IPS-11a (cell line): ENCODE measurements around the gene INPP5A.
"Not testable (repeated sequence)": the region's sequence is repeated elsewhere in the genome, so short reads cannot be mapped to it uniquely, and the experiment has no call there.

ENCODE experiments used
- H3K4me3 ChIP-seq: one replicate; pipeline ENCODE4 v1.5.1; 2013; ENCODE audit warnings: low read depth, low read length, control low read depth

The INPP5A gene

DNA sequence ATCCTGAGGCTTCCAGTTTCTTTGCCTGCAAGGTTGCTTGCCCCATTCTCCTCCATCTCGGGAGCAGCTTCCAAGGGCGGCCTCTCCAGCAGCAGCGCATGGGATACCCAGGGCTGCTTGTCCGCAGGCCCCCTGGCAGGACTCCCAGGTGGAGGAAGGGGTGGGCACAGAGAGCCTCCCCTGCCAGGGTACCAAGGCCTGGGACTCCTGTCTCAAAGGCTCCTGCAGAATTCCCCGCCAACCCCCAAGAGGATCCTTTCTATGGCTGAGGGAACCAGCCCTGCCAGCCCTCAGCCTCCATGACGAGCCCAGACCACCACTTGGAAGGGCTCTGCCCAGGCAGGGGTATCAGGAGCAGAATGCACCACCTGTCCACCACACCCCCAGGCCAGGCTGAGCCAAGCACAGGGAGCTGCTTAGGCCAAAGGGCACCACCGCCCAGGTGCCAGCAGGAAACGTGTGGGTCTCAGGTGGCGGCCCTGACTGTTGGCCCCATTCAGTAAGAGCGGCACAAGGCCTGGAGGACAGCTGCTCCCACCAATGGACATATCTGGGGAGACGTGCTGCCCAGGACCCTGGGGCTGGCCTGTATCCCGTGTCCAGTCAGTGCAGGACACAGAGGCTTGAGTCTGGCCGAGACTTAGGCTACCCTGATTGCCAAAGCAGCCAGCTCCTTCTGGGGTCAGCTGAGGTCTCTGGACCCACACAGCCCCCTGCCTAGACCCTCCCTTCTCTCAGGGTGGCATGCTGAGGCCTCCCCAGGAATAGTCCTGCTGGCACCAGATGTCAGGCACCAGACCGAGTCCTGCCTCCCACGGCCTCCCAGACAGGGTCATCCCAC, 33.8 kb upstream of the INPP5A start:
- no peak overlapping the region for H3K4me3 ChIP-seq

GRCh38 chr10:132504501-132505272, 32.9 kb upstream of the INPP5A start:
- no peak overlapping the region for H3K4me3 ChIP-seq

DNA sequence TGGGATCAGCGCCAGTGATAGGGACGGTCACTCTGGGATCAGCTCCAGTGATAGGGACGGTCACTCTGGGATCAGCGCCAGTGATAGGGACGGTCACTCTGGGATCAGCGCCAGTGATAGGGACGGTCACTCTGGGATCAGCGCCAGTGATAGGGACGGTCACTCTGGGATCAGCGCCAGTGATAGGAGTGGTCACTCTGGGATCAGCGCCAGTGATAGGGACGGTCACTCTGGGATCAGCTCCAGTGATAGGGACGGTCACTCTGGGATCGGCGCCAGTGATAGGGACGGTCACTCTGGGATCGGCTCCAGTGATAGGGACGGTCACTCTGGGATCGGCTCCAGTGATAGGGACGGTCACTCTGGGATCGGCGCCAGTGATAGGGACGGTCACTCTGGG, 32.0 kb upstream of the INPP5A start:
- H3K4me3 ChIP-seq: not testable (repeated sequence)

GRCh38 chr10:132506711-132507408, 30.7 kb upstream of the INPP5A start:
- H3K4me3 ChIP-seq: no peak overlapping the region

DNA sequence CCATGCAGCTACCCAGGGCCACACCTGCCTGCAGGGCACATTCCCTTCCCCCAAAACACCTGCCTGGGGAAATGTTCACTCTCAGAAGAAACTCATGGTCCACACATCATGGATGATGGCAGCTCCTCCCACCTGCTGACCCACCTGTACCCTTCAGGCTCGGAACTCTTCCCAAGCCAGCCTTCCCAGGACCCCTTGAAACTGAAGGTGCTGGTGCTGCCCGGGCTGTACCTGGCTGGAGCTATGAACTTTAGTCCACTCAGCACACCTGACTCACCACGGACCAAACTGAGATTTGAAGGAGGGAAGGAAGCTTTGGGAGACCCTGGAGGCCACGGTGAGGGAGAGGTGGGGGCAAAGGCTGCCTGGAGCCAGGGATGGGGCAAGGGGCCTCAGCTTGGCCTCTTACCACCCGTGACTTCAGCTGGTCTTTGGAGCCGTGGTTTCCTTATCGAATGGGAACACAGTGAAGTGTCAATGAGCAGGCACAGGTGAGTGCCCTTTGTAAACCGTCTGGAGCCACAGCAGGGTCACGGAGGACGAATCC, 30.1 kb upstream of the INPP5A start:
- H3K4me3 ChIP-seq: no peak overlapping the region

GRCh38 chr10:132507956-132508490, 29.6 kb upstream of the INPP5A start:
- no peak overlapping the region for H3K4me3 ChIP-seq

DNA sequence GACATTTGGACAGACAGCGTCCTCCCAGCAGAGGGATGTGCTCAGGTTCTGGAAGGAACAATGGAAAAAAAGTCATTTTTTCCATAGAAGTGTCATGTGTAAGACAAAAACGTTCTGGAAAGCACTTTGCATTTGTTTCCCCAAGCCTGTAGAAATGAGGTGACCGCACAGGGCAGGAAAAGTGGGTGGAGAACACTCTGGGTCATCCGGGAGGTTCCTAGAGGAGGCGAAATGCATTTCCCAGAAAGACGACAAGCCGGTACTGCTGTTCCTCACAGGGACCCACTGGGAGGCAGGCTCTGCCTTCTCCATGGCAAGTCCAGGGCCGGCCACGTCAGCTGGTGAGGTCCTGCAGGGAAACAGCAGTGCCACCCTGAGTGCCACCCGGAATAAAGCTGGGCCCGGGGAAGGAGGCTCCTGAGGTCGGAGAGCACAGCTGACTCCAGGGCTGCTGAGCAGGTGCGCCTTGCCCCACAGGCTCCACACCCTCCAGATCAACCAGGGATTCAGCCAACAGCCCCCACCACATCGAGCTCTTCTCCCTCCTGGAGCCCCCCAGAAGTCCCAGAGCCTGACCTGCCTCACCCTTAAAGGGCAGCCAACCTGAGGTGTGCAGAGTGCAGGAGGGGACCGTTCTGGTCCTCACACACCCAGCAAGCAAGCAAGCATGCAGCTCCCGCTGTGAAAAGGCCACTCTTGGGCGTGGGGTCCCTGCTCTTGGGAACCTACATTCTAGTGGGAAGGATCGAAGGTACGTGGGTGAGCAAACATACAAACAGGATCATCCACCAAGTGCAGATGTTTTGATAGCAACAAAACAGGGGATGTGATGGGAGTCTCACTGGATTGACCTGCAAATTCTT, 28.8 kb upstream of the INPP5A start:
- no peak overlapping the region for H3K4me3 ChIP-seq

- no peak overlapping the region for H3K4me3 ChIP-seq
These were observed 27.9 kb upstream of the INPP5A start for GRCh38 chr10:132509506-132510173.

DNA sequence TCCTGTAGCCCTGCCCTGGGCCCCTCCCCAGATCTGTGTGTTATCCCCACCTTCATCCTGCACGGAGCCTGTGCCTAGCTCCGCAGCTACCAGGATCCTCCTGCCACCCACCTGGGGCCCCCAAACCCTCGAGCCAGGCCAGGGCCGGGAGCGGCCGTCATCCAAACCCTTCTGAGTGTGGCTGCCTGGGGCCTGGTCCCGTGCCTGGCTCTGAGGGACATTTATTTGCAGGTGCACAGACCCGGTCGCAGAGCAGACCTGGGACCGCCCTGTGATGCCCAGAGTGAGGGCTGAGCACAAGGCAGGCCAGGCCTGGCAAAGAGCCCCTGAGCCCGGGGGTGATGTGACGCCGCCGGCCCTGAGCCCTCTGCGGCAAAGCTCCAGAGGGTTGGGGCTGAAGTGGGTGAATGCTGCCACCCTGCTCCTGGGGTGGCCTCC, 27.4 kb upstream of the INPP5A start:
- no peak overlapping the region for H3K4me3 ChIP-seq

GRCh38 chr10:132511121-132512051, 26.2 kb upstream of the INPP5A start:
- no peak overlapping the region for H3K4me3 ChIP-seq

DNA sequence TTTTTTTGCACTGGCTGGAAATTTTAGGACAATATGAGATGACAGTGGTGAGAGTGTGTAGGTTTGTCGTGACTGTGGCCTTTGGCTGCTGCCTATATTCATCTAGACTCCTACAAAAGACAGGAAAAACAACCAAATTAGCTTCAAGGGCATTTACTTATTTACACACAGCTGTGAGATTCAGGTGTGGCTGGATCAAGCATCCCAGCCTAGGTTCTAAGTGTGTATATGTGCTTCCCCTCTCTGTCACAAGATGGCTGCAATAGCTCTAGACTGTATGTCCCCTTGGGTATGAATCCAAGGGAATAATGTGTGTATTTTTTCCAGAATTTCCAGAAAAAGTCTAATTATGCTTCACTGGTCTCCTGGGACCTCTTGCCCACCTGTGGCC, 25.5 kb upstream of the INPP5A start:
- no peak overlapping the region for H3K4me3 ChIP-seq

GRCh38 chr10:132512693-132513345, 24.8 kb upstream of the INPP5A start:
- H3K4me3 ChIP-seq: no peak overlapping the region

DNA sequence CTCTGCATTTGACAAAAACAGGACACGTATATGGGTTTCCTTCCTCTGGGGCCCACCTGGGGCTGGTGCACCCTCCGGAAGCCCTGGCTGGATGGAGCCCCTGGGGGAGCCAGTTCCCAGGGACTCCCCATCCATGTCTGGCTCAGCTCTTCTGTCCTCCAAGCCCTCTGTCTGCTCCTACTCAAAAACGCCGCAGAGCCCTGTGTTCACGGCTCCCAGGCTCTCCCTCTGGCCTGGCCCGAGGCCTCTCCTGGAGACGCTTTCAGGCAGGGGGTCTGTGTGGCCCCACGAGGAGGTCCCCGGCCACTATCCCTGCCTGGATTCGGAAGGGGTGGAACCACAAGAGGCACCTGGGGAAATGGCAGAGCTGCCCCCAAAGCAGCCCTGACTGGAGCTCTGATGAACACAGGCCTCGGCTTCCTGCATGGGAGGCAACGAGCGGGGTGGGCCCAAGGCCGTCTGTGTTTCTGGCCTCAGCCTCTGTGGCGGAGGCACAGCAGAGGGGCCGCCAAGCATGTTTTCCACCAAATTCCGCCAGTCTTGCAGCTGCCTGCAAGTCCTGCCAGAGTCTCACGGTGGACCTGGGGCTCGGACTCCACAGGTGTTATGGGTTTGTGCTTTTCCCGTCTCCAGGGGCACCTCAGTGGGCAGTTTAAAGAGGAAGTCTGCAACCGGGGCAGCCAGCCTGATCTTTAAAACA, 22.6 kb upstream of the INPP5A start:
- no peak overlapping the region for H3K4me3 ChIP-seq

DNA sequence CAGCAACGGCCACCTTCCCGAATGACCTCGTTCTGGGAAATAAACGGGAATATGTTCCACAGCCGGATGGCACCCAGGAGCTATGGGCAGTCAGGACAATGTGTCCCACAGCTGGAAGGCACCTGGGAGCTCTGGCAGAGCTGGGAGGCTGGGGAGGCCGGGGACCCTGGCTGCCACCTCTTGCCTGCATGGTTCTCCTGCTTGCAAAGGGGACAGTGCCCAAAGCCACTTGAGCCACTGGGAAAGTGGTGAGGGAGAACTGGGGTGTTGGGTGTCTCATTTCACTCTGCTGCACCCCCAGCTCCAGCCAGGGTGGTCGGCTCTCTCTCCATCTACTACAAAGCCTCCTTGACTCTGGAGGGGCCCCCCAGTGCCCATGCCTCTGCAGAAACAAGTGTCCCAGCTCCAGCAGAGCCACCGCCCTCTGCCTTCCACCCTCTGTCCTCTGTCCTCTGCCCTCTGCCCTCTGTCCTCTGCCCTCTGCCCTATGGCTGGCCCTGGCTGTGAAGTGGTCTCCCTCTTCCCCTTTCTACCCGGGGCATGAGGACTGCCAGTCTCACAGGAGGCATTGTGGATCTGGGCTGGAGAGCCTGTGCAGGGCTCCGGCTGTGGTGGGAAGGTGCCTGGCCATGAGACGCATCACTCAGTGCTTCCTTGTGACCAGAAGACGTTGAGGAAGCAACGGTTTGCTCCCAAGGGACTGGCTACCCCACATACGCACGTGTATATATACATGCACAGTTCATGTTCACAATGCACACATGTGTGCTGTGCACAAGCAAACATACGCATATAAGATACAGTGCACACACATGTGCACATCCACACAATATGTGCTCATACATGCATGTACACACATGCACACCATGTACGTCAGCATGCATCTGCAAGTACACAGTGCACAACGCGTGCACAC, 21.5 kb upstream of the INPP5A start:
- no peak overlapping the region for H3K4me3 ChIP-seq

DNA sequence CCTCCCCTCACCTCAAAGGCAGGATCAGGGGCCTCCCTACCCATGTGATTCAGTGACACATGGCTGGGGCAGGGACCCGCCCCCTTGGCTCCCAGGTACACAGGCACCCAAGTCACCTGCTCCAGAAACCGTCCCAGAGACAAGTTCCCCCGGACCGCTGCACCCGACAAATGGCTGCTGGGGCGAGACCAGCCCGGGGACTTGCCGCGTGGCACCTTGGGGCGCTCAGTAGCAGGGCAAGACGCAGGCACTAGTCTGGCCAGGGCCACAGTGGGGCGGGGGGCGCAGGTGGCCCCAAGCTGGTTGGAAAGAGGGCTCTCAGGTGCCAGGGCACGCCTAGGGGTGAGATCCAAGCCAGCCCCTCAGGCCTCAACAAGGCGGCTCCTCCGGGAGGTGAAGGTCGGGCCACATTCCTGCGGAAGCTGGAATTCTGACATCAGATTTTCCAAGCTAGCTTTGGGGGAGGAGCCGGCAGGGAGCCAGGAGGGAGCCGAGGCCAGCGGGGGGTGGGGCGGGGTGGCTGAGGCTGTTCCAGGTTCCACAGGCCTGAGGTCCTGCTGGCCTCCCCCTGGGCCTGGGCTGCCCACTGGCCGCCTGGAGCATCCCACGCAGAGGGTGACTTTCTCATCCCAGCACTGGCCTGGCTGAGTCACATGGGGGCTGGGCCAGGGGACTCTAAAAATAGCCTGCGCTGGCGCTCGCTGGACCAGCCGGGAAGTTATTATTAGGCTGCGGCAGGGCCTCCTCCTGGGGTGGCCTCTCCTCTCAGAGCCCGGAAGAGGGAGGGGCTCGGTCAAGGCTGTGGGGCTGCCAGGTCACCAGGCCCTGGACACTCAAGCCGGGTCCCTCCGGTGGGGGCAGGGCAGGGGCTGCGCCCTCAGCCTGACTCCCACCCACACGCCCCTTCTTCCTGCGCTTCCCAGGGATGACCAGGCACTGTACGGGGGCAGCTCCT, 20.5 kb upstream of the INPP5A start:
- H3K4me3 ChIP-seq: no peak overlapping the region
